Medulla oblongata (tissue), 1 donor: ENCODE measurements around the gene HOOK1.
A peak's percentile ranks its signal among the peaks of the same experiment; 100 is the strongest.
"Not testable (repeated sequence)": the region's sequence is repeated elsewhere in the genome, so short reads cannot be mapped to it uniquely, and the experiment has no call there.

Experiments used
- DNase-seq: peaks from one replicate; pipeline ENCODE4 v3.0.0-alpha.2; 2015; ENCODE audit errors: extremely low spot score

Gene HOOK1

GRCh38 chr1:59885160-59885832 is 70.5 kb downstream of the HOOK1 start:
- DNase-seq: no peak

- no peak for DNase-seq
These were observed 78.4 kb downstream of the HOOK1 start for GRCh38 chr1:59892841-59893811.

- no peak for DNase-seq
These were observed 82.4 kb downstream of the HOOK1 start for GRCh38 chr1:59897165-59897564.

GRCh38 chr1:59898927-59899326 is 84.2 kb downstream of the HOOK1 start:
- no peak for DNase-seq

- no peak for DNase-seq
These were observed 85.9 kb downstream of the HOOK1 start for GRCh38 chr1:59900640-59901039.

- no peak for DNase-seq
These were observed 87.1 kb downstream of the HOOK1 start for GRCh38 chr1:59901770-59902388.

- peak; percentile 88 for DNase-seq
These were observed 88.5 kb downstream of the HOOK1 start for GRCh38 chr1:59903141-59903754.

GRCh38 chr1:59906931-59907330 is 92.2 kb downstream of the HOOK1 start:
- no peak for DNase-seq

- no peak for DNase-seq
These were observed 93.3 kb downstream of the HOOK1 start for GRCh38 chr1:59908084-59908483.

GRCh38 chr1:59908682-59909081 is 93.9 kb downstream of the HOOK1 start:
- no peak for DNase-seq

- DNase-seq: not testable (repeated sequence)
These were observed 100.1 kb downstream of the HOOK1 start for GRCh38 chr1:59914791-59915286.

GRCh38 chr1:59915516-59915915 is 100.8 kb downstream of the HOOK1 start:
- DNase-seq: no peak

GRCh38 chr1:59917026-59917784 is 102.5 kb downstream of the HOOK1 start:
- peak; percentile 96 for DNase-seq

GRCh38 chr1:59917785-59918180 is 103.0 kb downstream of the HOOK1 start:
- DNase-seq: no peak

GRCh38 chr1:59919746-59920145 is 105.0 kb downstream of the HOOK1 start:
- DNase-seq: no peak

GRCh38 chr1:59921258-59921899 is 106.6 kb downstream of the HOOK1 start:
- not testable (repeated sequence) for DNase-seq

GRCh38 chr1:59924653-59925052 is 109.9 kb downstream of the HOOK1 start:
- no peak for DNase-seq
